ENCODE results near the gene CERS4.

DNA sequence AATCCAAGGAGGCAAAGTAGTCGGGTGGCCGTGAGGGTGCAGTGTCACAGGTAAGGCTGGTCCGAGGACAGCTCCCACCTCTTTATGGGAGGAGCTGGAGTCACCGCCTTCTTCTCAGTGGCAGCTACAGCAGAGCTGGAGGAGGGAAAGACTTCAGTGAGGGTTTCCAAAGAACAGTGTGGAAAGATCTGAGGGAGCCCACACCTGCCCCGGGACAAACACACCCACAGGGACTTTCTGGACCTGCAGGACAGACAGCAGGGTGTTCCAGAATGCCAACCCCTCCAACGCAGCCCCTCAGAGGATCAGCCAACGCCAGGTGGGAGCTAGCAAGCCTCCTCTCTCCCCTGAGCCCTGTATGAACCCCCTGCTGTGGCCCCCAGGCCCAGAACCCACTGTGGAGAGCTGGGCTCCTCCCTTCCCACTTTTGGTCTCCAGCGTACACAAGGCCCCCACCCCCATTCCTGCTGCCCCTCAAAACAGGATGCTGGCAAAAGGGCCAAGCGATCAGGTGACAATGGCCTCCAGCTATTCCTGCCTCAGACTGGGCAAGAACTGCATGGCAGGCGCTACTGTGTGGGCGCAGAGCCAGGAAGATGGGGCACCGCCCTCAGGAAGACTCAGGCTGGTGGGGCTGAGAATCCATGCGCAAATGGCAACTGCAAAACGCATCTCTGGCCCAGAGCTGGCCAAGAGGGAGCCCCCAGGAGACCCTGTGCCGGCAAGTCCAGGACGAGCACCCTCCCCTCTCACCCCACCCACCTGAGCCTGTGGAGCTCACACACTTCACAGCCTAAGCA lies 102.5 kb downstream of the CERS4 start:
- TF ChIP-seq POLR2A (IDR thresholded peaks at IDR 0.05) (no peak), CTCF (IDR thresholded peaks at IDR 0.05) (no peak)

All from tibial nerve (tissue), 3 donors.